ENCODE results near the gene MKRN2. TPM values are rescaled to one million over a fixed set of nuclear protein-coding genes. Genes with fewer than 3 reads are reported as not detected.

MKRN2 gene
- total and polyA plus RNA-seq, 2 of the 8 experiments (the other 6 are each of a cell fraction or from before 2014, with no cell fraction given), result 15.3 to 17.6 TPM

DNA sequence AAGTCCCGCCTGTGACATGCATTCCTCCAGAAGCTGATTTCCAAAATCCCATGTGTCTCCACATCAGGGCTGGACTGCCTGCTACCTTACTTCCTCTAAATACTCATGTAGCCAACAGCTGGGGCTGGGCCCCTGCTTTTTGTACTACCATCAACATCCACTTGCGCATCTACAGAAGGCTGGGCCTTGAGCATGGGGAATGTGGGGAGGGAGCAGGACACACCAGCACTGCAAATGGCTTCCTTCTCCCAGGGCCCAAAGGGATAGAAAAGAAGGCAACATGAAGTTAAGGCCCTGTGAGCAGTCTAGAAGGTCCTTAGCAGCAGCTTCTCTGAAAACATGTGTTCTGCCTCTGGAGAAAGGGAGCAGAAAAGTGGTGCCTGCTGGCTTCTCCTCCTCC lies 27.2 kb downstream of the MKRN2 start:
- no peaks in the 10 kb centered on the region for H3K79me1 ChIP-seq (ENCODE audit: low read depth, low read length)
- H3K27me3 ChIP-seq (replicated peaks in 1 of 4; ENCODE audit: control insufficient read depth in 3 of 4, extremely low read depth in 1 of 4, insufficient read depth in 3 of 4, low read length in 3 of 4), result no peaks in the 10 kb centered on the region
- no peak overlapping the region for H2BK20ac ChIP-seq (ENCODE audit: low read length)
- H3K27ac ChIP-seq (ENCODE audit: low read depth, low read length), result no peak overlapping the region
- no peak overlapping the region for H3K18ac ChIP-seq (ENCODE audit: extremely low read depth, low read length)
- no peaks in the 10 kb centered on the region for H3K4me1 ChIP-seq (replicated peaks in 1 of 4; ENCODE audit: control insufficient read depth in 3 of 4, insufficient read depth in 4 of 4, low read length in 3 of 4)
- H3K23ac ChIP-seq (ENCODE audit: insufficient read length), result no peak overlapping the region
- DNase-seq (ENCODE audit: low read depth in 1 of 2, low spot score in 2 of 2) (no peak), FAIRE-seq (no peak)
- H3K4me3 ChIP-seq (ENCODE audit: extremely low read depth in 1 of 4, insufficient read depth in 2 of 4, low read depth in 3 of 4, low read length in 4 of 4), result no peak overlapping the region
- H3K9me3 ChIP-seq (ENCODE audit: insufficient read depth in 2 of 2, low read depth in 1 of 2, low read length in 1 of 2), result no peaks in the 10 kb centered on the region
- H3K56ac ChIP-seq (replicated peaks; ENCODE audit: insufficient read length, low read depth, low read length), result no peak overlapping the region
- H2BK12ac ChIP-seq (ENCODE audit: low read depth, low read length), result no peak overlapping the region
- H3K79me2 ChIP-seq (ENCODE audit: control insufficient read depth in 1 of 2, insufficient read depth in 2 of 2, low read length in 2 of 2), result no peaks in the 10 kb centered on the region
- H2BK15ac ChIP-seq (ENCODE audit: low read length), result no peak overlapping the region
- H4K20me1 ChIP-seq (replicated peaks in 1 of 2; ENCODE audit: control insufficient read depth in 1 of 2, insufficient read depth in 2 of 2, low read length in 2 of 2), result peaks cover 4 to 8% of the 10 kb centered on the region in 2 experiments
- H3K23me2 ChIP-seq (ENCODE audit: low read depth, low read length), result no peaks in the 10 kb centered on the region
- 0 out of 2 replicates have a peak overlapping the region, but pooled peaks have one; percentile 26 for H2BK5ac ChIP-seq (ENCODE audit: low read depth, low read length)
- TF ChIP-seq POLR2A (IDR thresholded peaks at IDR 0.05; ENCODE audit: control extremely low read depth in 1 of 2, low read depth in 2 of 2, low read length in 2 of 2) (peak; percentile 5 to 67; a peak in 2 of 3 replicates), FOSL1 (IDR thresholded peaks at IDR 0.05; ENCODE audit: insufficient read depth, low read depth, low read length) (no peak)
- no peak overlapping the region for H2BK120ac ChIP-seq (replicated peaks; ENCODE audit: low read depth, low read length)
- no peak overlapping the region for H3K14ac ChIP-seq (ENCODE audit: insufficient read length)
- POLR2A ChIA-PET (ENCODE audit: partially characterized antibody), result interaction anchor here (0.7 to 1.6 kb wide), 5 partner anchors 9 to 253 kb away, joined by 3 to 4 read pairs (median 3); no protein-coding TSS in a partner anchor
- no peak overlapping the region for H4K5ac ChIP-seq (ENCODE audit: insufficient read length, low read depth, low read length)
- 92% methylated on average over 2 of the region's 2 CpGs; no CpG with 5 or more reads in 1 of the 2 experiments for WGBS, 2 experiments (ENCODE audit: extremely low coverage in 1 of 2, insufficient coverage in 1 of 2, insufficient read length in 1 of 2, insufficient replicate concordance in 2 of 2, low coverage in 1 of 2, low lambda C conversion rate in 2 of 2, missing lambda C conversion rate in 1 of 2)
- H3K9ac ChIP-seq (replicated peaks in 1 of 4; ENCODE audit: extremely low read depth in 1 of 4, low read depth in 3 of 4, low read length in 3 of 4), result no peak overlapping the region
- no peak overlapping the region for H3K4ac ChIP-seq (replicated peaks; ENCODE audit: insufficient read length, low read depth, low read length)
- H2AK5ac ChIP-seq (ENCODE audit: low read depth, low read length), result no peak overlapping the region
- no peak overlapping the region for H4K8ac ChIP-seq (ENCODE audit: extremely low read depth, insufficient read depth, low read length)
- H3K36me3 ChIP-seq (ENCODE audit: control insufficient read depth in 2 of 4, insufficient read depth in 4 of 4, low read length in 3 of 4), result peaks cover 25 to 71% (median 51%) of the 10 kb centered on the region in 4 experiments
- no peak overlapping the region for H3K4me2 ChIP-seq (ENCODE audit: insufficient read depth in 1 of 2, low read depth in 2 of 2, low read length in 2 of 2)
- H2AFZ ChIP-seq (ENCODE audit: low read length), result no peak overlapping the region
- CTCF ChIA-PET (ENCODE audit: partially characterized antibody), result interaction anchor here (0.6 to 1.8 kb wide), 6 partner anchors 26 to 317 kb away, joined by 3 to 6 read pairs (median 4); partner anchors contain the start of gene MKRN2OS
- H4K91ac ChIP-seq (replicated peaks; ENCODE audit: insufficient read length, low read length), result no peak overlapping the region
